HG03460 (cell line): Measurements from ENCODE around the gene SCYGR1.
"Not testable (repeated sequence)": the region's sequence is repeated elsewhere in the genome, so short reads cannot be mapped to it uniquely, and the experiment has no call there.

Experiments
- ATAC-seq: cut with Tn5 transposase; IDR thresholded peaks from one replicate; pipeline ENCODE4 v1.9.1; 2021; ENCODE audit not compliant: unreplicated experiment

The SCYGR1 gene

GRCh38 chr2:227374158-227374557 lies 13.6 kb downstream of the SCYGR1 start:
- ATAC-seq: no peak

GRCh38 chr2:227373389-227373788 lies 14.4 kb downstream of the SCYGR1 start:
- no peak for ATAC-seq

GRCh38 chr2:227370791-227371312 lies 16.9 kb downstream of the SCYGR1 start:
- no peak for ATAC-seq

DNA sequence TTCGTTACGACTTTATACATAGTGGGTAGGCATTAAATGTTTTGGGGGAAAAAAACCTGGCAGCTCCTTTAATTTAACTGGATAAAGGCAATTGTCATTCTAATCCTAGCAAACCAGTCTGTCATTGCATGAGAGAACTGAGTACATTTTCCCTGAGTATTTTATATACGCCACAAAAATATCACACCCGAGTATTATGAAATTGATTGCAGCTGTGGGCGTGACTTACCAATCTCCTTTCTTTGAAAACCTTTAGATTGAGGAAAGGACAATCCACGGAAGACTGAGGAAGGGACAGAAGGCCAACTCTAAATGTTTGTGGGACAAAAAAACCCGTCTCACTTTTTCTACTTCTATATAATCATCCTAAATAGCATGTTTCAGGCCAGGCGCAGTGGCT lies 17.7 kb downstream of the SCYGR1 start:
- ATAC-seq: no peak

DNA sequence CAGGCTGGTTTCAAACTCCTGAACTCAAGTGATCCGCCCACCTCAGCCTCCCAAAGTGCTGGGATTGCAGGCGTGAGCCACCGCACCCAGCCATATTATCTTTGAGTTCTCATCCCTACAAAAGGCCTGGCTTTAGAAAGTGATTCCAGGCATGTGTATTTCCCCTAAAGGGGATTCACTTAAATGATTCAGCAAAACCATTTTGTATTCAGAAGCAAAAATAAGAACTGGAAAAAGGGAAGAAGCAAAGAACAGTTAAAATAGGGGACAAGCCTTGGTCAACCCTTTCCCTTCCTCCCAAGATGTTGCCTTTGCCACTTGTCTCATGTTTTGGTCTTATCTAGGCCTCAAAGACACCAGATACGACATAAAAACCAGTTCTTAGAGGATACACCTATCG lies 19.2 kb downstream of the SCYGR1 start:
- no peak for ATAC-seq

DNA sequence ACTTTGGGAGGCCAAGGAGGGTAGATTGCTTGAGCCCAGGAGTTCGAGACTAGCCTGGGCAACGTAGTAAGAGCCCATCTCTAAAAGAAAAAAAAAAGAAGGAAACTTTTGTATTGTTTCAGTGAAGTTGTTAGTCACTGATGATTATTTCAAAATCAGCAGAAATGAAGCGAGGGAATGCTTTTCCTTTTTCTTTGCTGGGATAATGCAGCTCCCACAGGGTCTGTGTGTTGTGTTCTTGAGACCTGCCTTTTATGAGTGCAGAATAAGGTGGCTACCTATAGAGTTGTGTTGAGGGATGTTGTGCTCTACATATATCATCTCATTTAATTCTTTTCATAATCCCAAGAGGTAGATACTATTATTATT lies 20.3 kb downstream of the SCYGR1 start:
- no peak for ATAC-seq

DNA sequence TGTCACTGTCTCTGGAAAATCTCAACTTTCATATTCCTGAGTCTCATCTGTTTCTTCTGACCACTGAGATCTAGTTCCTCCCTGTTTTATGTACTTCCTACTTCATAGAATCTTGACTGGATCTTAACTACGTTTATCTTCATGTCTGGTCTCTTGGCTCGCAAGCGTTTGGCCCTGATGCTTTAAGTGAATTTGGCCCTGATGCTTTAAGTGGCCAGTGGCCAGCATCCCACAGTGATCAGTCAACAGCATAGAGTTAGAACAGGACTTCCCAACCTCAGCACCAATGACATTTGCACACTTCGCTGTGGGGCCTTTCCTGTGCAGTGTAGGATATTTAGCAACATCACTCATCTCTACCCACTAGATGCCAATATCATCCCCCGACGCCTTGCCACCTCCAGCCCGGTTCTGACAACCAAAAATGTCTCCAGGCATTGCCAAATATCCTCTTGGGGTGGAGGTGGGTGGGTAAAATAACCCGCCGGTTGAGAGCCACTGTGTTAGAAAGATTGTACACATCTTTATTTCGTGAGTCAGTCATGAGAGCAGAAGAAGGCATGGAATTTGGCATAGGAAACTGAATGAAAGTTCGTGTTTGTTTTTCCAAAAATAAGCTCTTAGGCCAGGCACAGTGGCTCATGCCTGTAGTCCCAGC lies 20.9 kb downstream of the SCYGR1 start:
- no peak for ATAC-seq

DNA sequence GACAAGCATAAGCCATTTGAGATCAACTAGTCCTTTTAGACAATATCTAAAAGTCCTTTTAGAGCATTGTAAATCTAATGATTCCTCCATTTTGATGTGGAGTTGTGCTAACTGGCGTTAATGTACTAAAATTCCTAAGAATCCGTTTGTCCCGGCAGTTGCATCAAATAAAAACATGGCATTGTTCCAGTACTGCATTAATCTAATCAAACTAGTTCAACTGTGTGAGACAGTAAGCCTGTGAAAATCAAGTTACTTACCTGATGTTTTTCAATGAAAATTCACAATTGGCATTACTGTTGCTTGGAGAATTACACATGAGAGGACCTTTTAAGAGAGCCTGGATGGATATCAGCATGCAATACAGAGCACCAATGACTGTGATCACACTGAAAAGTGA lies 21.9 kb downstream of the SCYGR1 start:
- ATAC-seq: no peak

DNA sequence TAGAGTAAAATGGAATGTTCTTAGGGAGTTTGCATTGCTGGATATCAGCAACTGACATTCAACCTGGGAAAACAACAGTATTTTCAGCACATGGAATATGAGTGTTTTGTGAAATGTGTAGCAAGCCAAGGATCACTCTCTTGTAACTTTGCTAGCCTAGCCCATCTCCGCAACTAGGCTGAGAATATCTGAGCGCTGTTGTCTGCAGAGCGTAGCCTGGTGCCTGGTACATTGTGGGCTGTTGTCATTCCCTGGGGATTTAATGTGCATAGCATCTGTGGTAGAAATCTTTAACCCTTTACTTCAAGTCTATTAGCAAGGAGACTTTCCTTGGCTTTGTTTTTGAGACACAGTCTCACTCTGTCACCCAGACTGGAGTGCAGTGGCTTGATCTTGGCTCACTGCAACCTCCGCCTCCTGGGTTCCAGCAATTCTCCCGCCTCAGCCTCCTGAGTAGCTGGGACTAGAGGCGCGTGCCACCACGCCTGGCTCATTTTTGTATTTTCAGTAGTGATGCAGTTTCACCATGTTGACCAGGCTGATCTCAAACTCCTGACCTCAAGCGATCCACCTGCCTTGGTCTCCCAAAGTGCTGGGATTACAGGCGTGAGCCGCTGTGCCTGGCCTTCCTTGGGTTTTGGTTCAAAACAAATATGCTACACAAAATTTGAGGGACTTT lies 23.0 kb downstream of the SCYGR1 start:
- not testable (repeated sequence) for ATAC-seq

GRCh38 chr2:227363756-227364155 lies 24.0 kb downstream of the SCYGR1 start:
- ATAC-seq: no peak

GRCh38 chr2:227360351-227360750 lies 27.4 kb downstream of the SCYGR1 start:
- no peak for ATAC-seq

- peak; percentile 87 for ATAC-seq
Observed at GRCh38 chr2:227351639-227352038, 36.1 kb downstream of the SCYGR1 start.

DNA sequence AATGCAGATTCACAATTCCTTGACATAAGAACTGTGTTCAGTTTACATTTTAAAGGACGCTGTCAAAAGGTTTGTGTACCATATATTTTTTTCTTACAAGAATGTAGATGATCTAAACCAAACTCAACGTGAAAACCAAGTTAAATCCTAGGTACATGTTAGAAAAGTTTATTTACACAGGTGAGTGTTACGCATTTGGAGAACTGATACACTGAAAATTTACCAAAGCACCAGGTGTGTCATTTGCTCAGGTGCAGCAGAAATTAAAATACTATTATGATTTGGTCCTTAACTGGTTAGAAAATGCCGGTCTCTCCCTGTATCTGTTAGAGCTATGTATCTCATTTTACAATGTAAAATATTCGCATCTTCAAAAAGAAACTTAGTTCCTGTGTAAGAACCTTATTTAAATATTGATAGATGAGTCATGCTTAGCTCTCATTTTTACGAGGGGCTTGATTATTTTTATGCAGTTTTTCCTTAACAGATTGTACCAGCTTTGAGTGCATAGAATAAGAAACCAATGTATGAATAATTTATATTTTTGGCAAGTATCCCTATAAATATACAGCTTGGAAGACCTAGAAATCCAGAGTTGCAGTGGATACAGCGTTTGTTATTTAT lies 37.6 kb downstream of the SCYGR1 start:
- no peak for ATAC-seq

- ATAC-seq: no peak
Observed at GRCh38 chr2:227348324-227348723, 39.4 kb downstream of the SCYGR1 start.

DNA sequence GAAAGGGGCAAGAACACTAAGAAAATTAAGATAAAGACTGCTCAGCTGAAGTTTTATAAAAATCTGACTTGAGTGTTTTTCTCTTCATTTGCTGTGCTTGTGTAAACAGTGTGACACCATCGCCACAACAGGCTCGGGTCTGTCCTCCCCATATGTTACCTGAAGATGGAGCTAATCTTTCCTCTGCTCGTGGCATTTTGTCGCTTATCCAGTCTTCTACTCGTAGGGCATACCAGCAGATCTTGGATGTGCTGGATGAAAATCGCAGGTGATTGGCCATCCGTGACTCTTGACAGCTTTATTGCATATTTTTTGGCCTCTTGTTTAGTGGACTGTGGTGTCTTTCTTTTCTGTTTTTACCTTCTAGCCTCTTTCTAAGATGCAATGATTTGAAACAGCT lies 40.6 kb downstream of the SCYGR1 start:
- no peak for ATAC-seq

DNA sequence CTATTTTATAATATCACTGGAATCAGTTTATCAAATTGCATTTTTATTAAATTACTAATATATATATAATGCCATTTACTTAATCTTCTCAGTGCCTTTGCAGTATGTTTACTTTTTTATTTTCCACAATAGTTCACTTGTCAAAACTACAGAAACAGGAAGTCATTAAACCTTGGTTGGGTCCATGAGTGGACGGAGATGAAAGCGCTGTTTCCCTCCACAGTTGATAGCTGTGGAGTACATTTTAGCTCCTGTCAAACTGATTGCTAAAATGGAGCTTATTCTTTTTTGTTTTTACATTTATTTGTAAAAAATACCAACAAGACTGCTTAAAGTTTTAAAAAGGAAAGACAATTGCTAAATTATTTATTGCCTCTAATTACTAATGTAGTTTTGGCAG lies 43.5 kb downstream of the SCYGR1 start:
- no peak for ATAC-seq

DNA sequence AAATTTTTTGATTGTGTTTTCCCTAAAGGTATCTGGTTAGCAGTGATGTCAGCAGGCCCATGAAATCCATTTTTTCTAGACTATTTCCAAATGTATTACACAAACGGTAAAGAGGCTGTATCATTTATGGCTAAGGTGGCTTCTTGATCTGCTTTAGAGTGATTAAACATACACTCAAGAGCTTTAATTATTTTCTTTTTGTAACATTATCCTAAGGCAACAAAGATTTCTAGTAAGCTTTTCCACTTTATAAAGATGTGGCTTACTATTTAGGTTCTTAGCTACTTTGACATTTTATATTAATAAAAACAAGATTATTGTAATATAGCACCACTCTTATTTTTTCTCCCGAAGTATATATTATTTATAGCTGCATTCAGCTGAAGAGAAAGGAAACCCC lies 46.2 kb downstream of the SCYGR1 start:
- ATAC-seq: no peak

- ATAC-seq: no peak
Observed at GRCh38 chr2:227340106-227340505, 47.6 kb downstream of the SCYGR1 start.

DNA sequence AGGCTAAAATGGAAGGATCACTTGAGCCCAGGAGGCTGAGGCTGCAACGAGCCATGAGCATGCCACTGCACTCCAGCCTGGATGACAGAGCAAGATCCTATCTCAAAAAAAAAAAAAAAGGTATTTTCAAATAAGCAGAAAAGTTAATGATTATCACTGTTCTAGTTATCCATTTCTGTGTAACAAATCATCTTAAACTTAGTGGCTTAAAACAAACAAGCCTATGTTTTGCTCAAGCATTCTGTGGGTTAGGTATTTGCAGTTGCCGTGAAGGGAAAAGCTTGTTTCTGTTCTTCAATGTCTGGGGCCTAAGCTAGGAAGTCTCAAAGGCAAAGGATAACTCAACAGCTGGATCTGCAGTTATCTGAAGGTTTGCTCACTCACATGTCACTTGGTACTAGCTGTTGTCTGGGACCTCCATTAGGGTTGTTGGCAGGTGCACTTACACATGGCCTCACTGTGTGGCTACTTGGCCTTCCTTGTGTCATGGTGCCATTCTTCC lies 48.6 kb downstream of the SCYGR1 start:
- ATAC-seq: peak; percentile 43
